NCI-H187 (cell line): ENCODE results near the gene ASTN2.

Experiments used
- DNase-seq, 2 experiments: peaks; one replicate each; lab custom pipeline; 2025; lab: John Stamatoyannopoulos, UW

Gene ASTN2

GRCh38 chr9:116958881-116959280 is 456.0 kb downstream of the ASTN2 start:
- peak in 1 of 2 experiments; percentile 30 for DNase-seq

GRCh38 chr9:116954731-116955130 is 460.1 kb downstream of the ASTN2 start:
- no peak for DNase-seq

GRCh38 chr9:116953271-116953670 is 461.6 kb downstream of the ASTN2 start:
- no peak for DNase-seq

- DNase-seq: no peak
Measured at GRCh38 chr9:116952436-116952810, 462.4 kb downstream of the ASTN2 start.

GRCh38 chr9:116951588-116952435 is 463.0 kb downstream of the ASTN2 start:
- DNase-seq: no peak

- no peak for DNase-seq
Measured at GRCh38 chr9:116945817-116946216, 469.0 kb downstream of the ASTN2 start.

- no peak for DNase-seq
Measured at GRCh38 chr9:116944714-116945534, 469.9 kb downstream of the ASTN2 start.

GRCh38 chr9:116943970-116944369 is 470.9 kb downstream of the ASTN2 start:
- no peak for DNase-seq

- no peak for DNase-seq
Measured at GRCh38 chr9:116942593-116943061, 472.2 kb downstream of the ASTN2 start.

GRCh38 chr9:116941266-116941665 is 473.6 kb downstream of the ASTN2 start:
- no peak for DNase-seq

GRCh38 chr9:116940614-116941215 is 474.1 kb downstream of the ASTN2 start:
- DNase-seq: no peak

GRCh38 chr9:116939614-116940013 is 475.2 kb downstream of the ASTN2 start:
- DNase-seq: no peak

- DNase-seq: no peak
Measured at GRCh38 chr9:116939161-116939560, 475.7 kb downstream of the ASTN2 start.

GRCh38 chr9:116937361-116937760 is 477.5 kb downstream of the ASTN2 start:
- no peak for DNase-seq

GRCh38 chr9:116935149-116935897 is 479.5 kb downstream of the ASTN2 start:
- DNase-seq: no peak

GRCh38 chr9:116934131-116934530 is 480.7 kb downstream of the ASTN2 start:
- no peak for DNase-seq

- no peak for DNase-seq
Measured at GRCh38 chr9:116933251-116933650, 481.6 kb downstream of the ASTN2 start.

- DNase-seq: no peak
Measured at GRCh38 chr9:116929621-116930020, 485.2 kb downstream of the ASTN2 start.

GRCh38 chr9:116928884-116929283 is 486.0 kb downstream of the ASTN2 start:
- DNase-seq: no peak

GRCh38 chr9:116928289-116928688 is 486.6 kb downstream of the ASTN2 start:
- DNase-seq: no peak

- DNase-seq: no peak
Measured at GRCh38 chr9:116927726-116928125, 487.1 kb downstream of the ASTN2 start.

- no peak for DNase-seq
Measured at GRCh38 chr9:116925121-116925520, 489.7 kb downstream of the ASTN2 start.
